LHCN-M2 (cell line): ENCODE measurements around the gene MOK. TPM values are rescaled to one million over a fixed set of nuclear protein-coding genes. Genes with fewer than 3 reads are reported as not detected.
"Not testable (repeated sequence)": the region's sequence is repeated elsewhere in the genome, so short reads cannot be mapped to it uniquely, and the experiment has no call there.

ENCODE experiments used
- DNase-seq: peaks from one replicate; pipeline ENCODE4 v3.0.0-alpha.2; 2012; ENCODE audit warnings: low read depth
- total RNA-seq: library from RNA; depleted of rRNA; stranded (reverse); fragments of >200 nt; gene quantifications from 2 replicates; pipeline ENCODE4 v1.2.3, GENCODE V29; 2014

MOK gene
- total RNA-seq, 1 experiment from 2014 or later, result 33.9 TPM

GRCh38 chr14:102321456-102322422, 16.8 kb upstream of the MOK start:
- DNase-seq, result no peak

GRCh38 chr14:102320671-102321455, 15.9 kb upstream of the MOK start:
- DNase-seq, result no peak

- peak; percentile 33 for DNase-seq
Observed at GRCh38 chr14:102320033-102320660, 15.2 kb upstream of the MOK start.

- peak; percentile 86 for DNase-seq
Observed at GRCh38 chr14:102319351-102320032, 14.5 kb upstream of the MOK start, which contains the start of gene ZNF839. Gene ZNF839 (plus strand): TSS chr14:102319746. CDS start chr14:102319766, 20 bp downstream.

GRCh38 chr14:102318781-102319276, 13.9 kb upstream of the MOK start:
- DNase-seq, result no peak

- no peak for DNase-seq
Observed at GRCh38 chr14:102317564-102318248, 12.7 kb upstream of the MOK start.

- DNase-seq, result peak; percentile 92
Observed at GRCh38 chr14:102316743-102317563, 12.0 kb upstream of the MOK start.

- DNase-seq, result peak; percentile 79
Observed at GRCh38 chr14:102316338-102316742, 11.4 kb upstream of the MOK start.

- no peak for DNase-seq
Observed at GRCh38 chr14:102315121-102315520, 10.2 kb upstream of the MOK start.

- peak; percentile 78 for DNase-seq
Observed at GRCh38 chr14:102314242-102315011, 9.5 kb upstream of the MOK start.

GRCh38 chr14:102303664-102304063, 1.3 kb downstream of the MOK start:
- no peak for DNase-seq

- DNase-seq, result not testable (repeated sequence)
Observed at GRCh38 chr14:102298303-102299070, 6.5 kb downstream of the MOK start.

GRCh38 chr14:102297436-102298170, 7.4 kb downstream of the MOK start:
- DNase-seq, result no peak

GRCh38 chr14:102295270-102295669, 9.7 kb downstream of the MOK start:
- DNase-seq, result no peak

- DNase-seq, result peak; percentile 37
Observed at GRCh38 chr14:102293781-102294180, 11.2 kb downstream of the MOK start.

- DNase-seq, result no peak
Observed at GRCh38 chr14:102292441-102292840, 12.5 kb downstream of the MOK start.

GRCh38 chr14:102288139-102288538, 16.8 kb downstream of the MOK start:
- no peak for DNase-seq
